H1 (cell line): ENCODE results near the gene SLCO2A1. TPM values are rescaled to one million over a fixed set of nuclear protein-coding genes. Genes with fewer than 3 reads are reported as not detected.

Experiments used
- CTCF ChIA-PET: fragments of 300-600 bp; sonication (Branson Sonifier 250); formaldehyde crosslinking; loops from one replicate; lab custom pipeline; 2021; ENCODE audit not compliant: partially characterized antibody; lab: Charles Lee
- POLR2A ChIA-PET: fragments of 300-600 bp; sonication (Branson Sonifier 250); formaldehyde crosslinking; loops from one replicate; lab custom pipeline; 2021; ENCODE audit warnings: inconsistent platforms; ENCODE audit not compliant: partially characterized antibody; lab: Charles Lee
- DNase-seq, 2 experiments: peaks; one replicate each; pipeline versions ENCODE4 v3.0.0 to v3.0.0-alpha.2; 2010 to 2022; ENCODE audit warnings: low spot score in 2 of 2, low read depth in 1 of 2, mixed read lengths in 1 of 2
- FAIRE-seq: peaks from 2 replicates; lab custom pipeline; 2011; peaks lifted over from hg19 to GRCh38; lab: Jason Lieb, UNC
- H2AFZ ChIP-seq: 2 replicates; pipeline ENCODE4 v1.8.1; 2012; ENCODE audit warnings: low read length, inconsistent platforms
- H2AK5ac ChIP-seq: 2 replicates; pipeline ENCODE4 v1.6.1; 2013; ENCODE audit warnings: low read depth, low read length
- H2BK120ac ChIP-seq: replicated peaks from 2 replicates; pipeline ENCODE3; 2013; ENCODE audit warnings: low read depth, low read length, inconsistent platforms
- H2BK12ac ChIP-seq: 2 replicates; pipeline ENCODE4 v1.6.1; 2013; ENCODE audit warnings: low read depth, low read length
- H2BK15ac ChIP-seq: 2 replicates; pipeline ENCODE4 v1.6.1; 2013; ENCODE audit warnings: low read length
- H2BK20ac ChIP-seq: 2 replicates; pipeline ENCODE4 v1.6.1; 2013; ENCODE audit warnings: low read length
- H2BK5ac ChIP-seq: 2 replicates; pipeline ENCODE4 v1.6.1; 2013; ENCODE audit warnings: low read depth, low read length
- H3K14ac ChIP-seq: 2 replicates; pipeline ENCODE4 v1.6.1; 2013; ENCODE audit warnings: inconsistent platforms; ENCODE audit not compliant: insufficient read length
- H3K18ac ChIP-seq: 2 replicates; pipeline ENCODE4 v1.6.1; 2013; ENCODE audit warnings: low read length; ENCODE audit errors: extremely low read depth
- H3K23ac ChIP-seq: 2 replicates; pipeline ENCODE4 v1.6.1; 2013; ENCODE audit warnings: inconsistent platforms; ENCODE audit not compliant: insufficient read length
- H3K23me2 ChIP-seq: 2 replicates; pipeline ENCODE4 v1.6.1; 2013; ENCODE audit warnings: low read depth, low read length
- H3K27ac ChIP-seq: 2 replicates; pipeline ENCODE4 v1.6.1; 2011; ENCODE audit warnings: low read depth, low read length, inconsistent platforms
- H3K27me3 ChIP-seq, 4 experiments: replicated peaks in 1 of 4; 1 replicate in 1 of 4; 2 replicates in 3 of 4; pipeline versions ENCODE4 v1.6.1 to v1.8.1; 2011 to 2013; ENCODE audit warnings: low read length in 3 of 4, mild to moderate bottlenecking in 3 of 4, inconsistent platforms in 2 of 4, mixed read lengths in 2 of 4, moderate library complexity in 1 of 4; ENCODE audit not compliant: control insufficient read depth in 3 of 4, insufficient read depth in 3 of 4; ENCODE audit errors: extremely low read depth in 1 of 4
- H3K36me3 ChIP-seq, 4 experiments: 2 replicates each; pipeline versions ENCODE4 v1.6.1 to v1.8.1; 2011 to 2013; ENCODE audit warnings: mild to moderate bottlenecking in 4 of 4, low read length in 3 of 4, moderate library complexity in 2 of 4, control low read depth in 1 of 4, inconsistent platforms in 1 of 4; ENCODE audit not compliant: insufficient read depth in 4 of 4, control insufficient read depth in 2 of 4
- H3K4ac ChIP-seq: replicated peaks from 2 replicates; pipeline ENCODE3; 2013; ENCODE audit warnings: low read length, low read depth, mixed read lengths, inconsistent platforms; ENCODE audit not compliant: insufficient read length
- H3K4me1 ChIP-seq, 4 experiments: replicated peaks in 1 of 4; 1 replicate in 1 of 4; 2 replicates in 3 of 4; pipeline versions ENCODE4 v1.6.1 to v1.8.1; 2011 to 2013; ENCODE audit warnings: low read length in 3 of 4, inconsistent platforms in 2 of 4, mixed read lengths in 1 of 4; ENCODE audit not compliant: insufficient read depth in 4 of 4, control insufficient read depth in 3 of 4
- H3K4me2 ChIP-seq, 2 experiments: 2 replicates each; pipeline versions ENCODE4 v1.6.1 to v1.8.1; 2011 to 2013; ENCODE audit warnings: low read depth in 2 of 2, low read length in 2 of 2, control low read depth in 1 of 2, inconsistent platforms in 1 of 2, mild to moderate bottlenecking in 1 of 2; ENCODE audit not compliant: insufficient read depth in 1 of 2
- H3K4me3 ChIP-seq, 4 experiments: fragments of 200-600, 300-600 bp in 1 of 4; sonication (generic), shearing (Covaris generic), sonication (Bioruptor Twin) in 1 of 4; 2 replicates each; pipeline versions ENCODE4 v1.5.1 to v1.8.1; 2011 to 2016; ENCODE audit warnings: low read length in 4 of 4, low read depth in 3 of 4, control low read depth in 2 of 4, inconsistent platforms in 2 of 4, mild to moderate bottlenecking in 2 of 4, mixed read lengths in 1 of 4, moderate library complexity in 1 of 4; ENCODE audit not compliant: insufficient read depth in 2 of 4; ENCODE audit errors: extremely low read depth in 1 of 4
- H3K56ac ChIP-seq: replicated peaks from 2 replicates; pipeline ENCODE3; 2013; ENCODE audit warnings: low read depth, mild to moderate bottlenecking, mixed read lengths, low read length, inconsistent platforms; ENCODE audit not compliant: insufficient read length
- H3K79me1 ChIP-seq: 2 replicates; pipeline ENCODE4 v1.6.1; 2013; ENCODE audit warnings: low read depth, low read length, control low read depth
- H3K79me2 ChIP-seq, 2 experiments: 2 replicates each; pipeline versions ENCODE4 v1.6.1 to v1.8.1; 2012 to 2013; ENCODE audit warnings: low read length in 2 of 2, mild to moderate bottlenecking in 2 of 2, inconsistent platforms in 1 of 2; ENCODE audit not compliant: insufficient read depth in 2 of 2, control insufficient read depth in 1 of 2
- H3K9ac ChIP-seq, 4 experiments: replicated peaks in 1 of 4; 1 replicate in 1 of 4; 2 replicates in 3 of 4; pipeline versions ENCODE4 v1.6.1 to v1.8.1; 2011 to 2013; ENCODE audit warnings: low read depth in 3 of 4, low read length in 3 of 4, control low read depth in 2 of 4, mild to moderate bottlenecking in 2 of 4, moderate library complexity in 2 of 4, inconsistent platforms in 1 of 4; ENCODE audit errors: extremely low read depth in 1 of 4
- H3K9me3 ChIP-seq, 2 experiments: 2 replicates each; pipeline versions ENCODE4 v1.6.1 to v1.8.1; 2012 to 2013; ENCODE audit warnings: mild to moderate bottlenecking in 2 of 2, moderate library complexity in 2 of 2, control low read depth in 1 of 2, inconsistent platforms in 1 of 2, low read depth in 1 of 2, low read length in 1 of 2, mixed read lengths in 1 of 2; ENCODE audit not compliant: insufficient read depth in 2 of 2
- H4K20me1 ChIP-seq, 2 experiments: replicated peaks in 1 of 2; 2 replicates each; pipeline versions ENCODE3 to v1.8.1; 2011 to 2013; ENCODE audit warnings: inconsistent platforms in 2 of 2, low read length in 2 of 2, mild to moderate bottlenecking in 1 of 2; ENCODE audit not compliant: insufficient read depth in 2 of 2, control insufficient read depth in 1 of 2
- H4K5ac ChIP-seq: 2 replicates; pipeline ENCODE4 v1.6.1; 2013; ENCODE audit warnings: low read length, low read depth, mixed read lengths, inconsistent platforms; ENCODE audit not compliant: insufficient read length
- H4K8ac ChIP-seq: 2 replicates; pipeline ENCODE4 v1.8.0; 2013; ENCODE audit warnings: mild to moderate bottlenecking, moderate library complexity, low read length, inconsistent platforms; ENCODE audit not compliant: insufficient read depth; ENCODE audit errors: extremely low read depth
- H4K91ac ChIP-seq: replicated peaks from 2 replicates; pipeline ENCODE3; 2013; ENCODE audit warnings: low read length, mixed read lengths, inconsistent platforms; ENCODE audit not compliant: insufficient read length
- EZH2 ChIP-seq: fragments of 200-600 bp; sonication (generic); IDR thresholded peaks from 2 replicates; pipeline ENCODE4 v1.7.1; 2012; ENCODE audit warnings: low read depth, mild to moderate bottlenecking, moderate library complexity, low read length, inconsistent platforms; ENCODE audit not compliant: severe bottlenecking
- KDM5A ChIP-seq: fragments of 200-600 bp; IDR thresholded peaks from 2 replicates; pipeline ENCODE4 v1.7.1; 2012; ENCODE audit warnings: mild to moderate bottlenecking, low read length, inconsistent platforms, mixed read lengths
- POU5F1 ChIP-seq: IDR thresholded peaks from 2 replicates; pipeline ENCODE4 v1.6.1; 2011; ENCODE audit warnings: low read depth, mild to moderate bottlenecking, low read length, moderate library complexity
- RXRA ChIP-seq: IDR thresholded peaks from 2 replicates; pipeline ENCODE4 v1.6.1; 2011; ENCODE audit warnings: low read depth, mild to moderate bottlenecking, low read length, moderate library complexity; ENCODE audit not compliant: insufficient read depth
- SP1 ChIP-seq: IDR thresholded peaks from 2 replicates; pipeline ENCODE4 v1.6.1; 2011; ENCODE audit warnings: low read depth, low read length
- SRF ChIP-seq: IDR thresholded peaks from 2 replicates; pipeline ENCODE4 v1.6.1; 2011; ENCODE audit warnings: mild to moderate bottlenecking, low read depth, low read length, moderate library complexity
- ZNF274 ChIP-seq: IDR thresholded peaks from 2 replicates; pipeline ENCODE4 v1.7.0; 2012; ENCODE audit warnings: low read length, borderline replicate concordance; ENCODE audit errors: extremely low read depth
- WGBS, 2 experiments: shearing (Covaris generic) in 1 of 2; methylation state at CpG; one replicate each; pipeline versions ENCODE4 v1.1.6 to v1.1.7; 2013 to 2015; ENCODE audit warnings: low lambda C conversion rate in 2 of 2, mixed read lengths in 2 of 2, inconsistent platforms in 1 of 2, low coverage in 1 of 2, missing lambda C conversion rate in 1 of 2; ENCODE audit not compliant: insufficient replicate concordance in 2 of 2, insufficient coverage in 1 of 2, insufficient read length in 1 of 2; ENCODE audit errors: extremely low coverage in 1 of 2, missing lambda C conversion rate in 1 of 2; 5-methylcytosine and 5-hydroxymethylcytosine counted together
- polyA plus RNA-seq, 7 experiments: library from polyadenylated mRNA; depleted of rRNA in 3 of 7; stranded (reverse) in 5 of 7; unstranded in 2 of 7; fragments of >200 nt in 5 of 7; fragments of 200-250 nt in 2 of 7; gene quantifications; 1 replicate in 5 of 7; 2 replicates in 1 of 7; 4 replicates in 1 of 7; pipeline versions ENCODE4 v1.2.1 to v1.2.3, GENCODE V29; 2011 to 2013; ENCODE audit warnings: missing spikeins in 2 of 7, mixed read lengths in 2 of 7
- total RNA-seq: library from RNA; stranded (reverse); fragmentation: NEBNext Ultra II Directional; extraction: Animal tissue kit (Norgen Biotek cat#: 25700); gene quantifications from 2 replicates; pipeline ENCODE4 v1.2.1, GENCODE V29; 2021

SLCO2A1 gene
- total and polyA plus RNA-seq, 2 of the 8 experiments (the other 6 are each of a cell fraction or from before 2014, with no cell fraction given), result 1.1 to 2.3 TPM

DNA sequence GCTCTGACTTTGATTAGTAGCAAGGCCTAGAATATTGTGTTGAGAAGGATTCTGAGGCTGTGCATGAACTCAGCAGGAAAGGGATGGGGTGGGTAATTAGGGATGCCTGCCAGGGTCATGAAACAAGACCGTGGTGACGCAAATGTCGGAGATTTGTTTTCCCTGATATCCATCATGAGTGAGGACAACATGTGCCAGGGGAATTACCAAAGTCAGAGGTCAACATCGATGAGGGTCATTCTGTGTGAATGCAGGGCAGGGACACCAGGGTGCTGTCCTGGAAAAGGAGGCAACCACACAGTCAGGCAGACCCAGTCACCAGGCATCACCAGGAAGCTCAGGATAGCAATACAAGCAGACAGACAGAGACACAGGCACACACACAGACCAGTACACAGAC, 52.2 kb downstream of the SLCO2A1 start:
- Histone ChIP-seq H4K8ac (no peak overlapping the region), H3K36me3 (no peaks in the 10 kb centered on the region), H3K14ac (no peak overlapping the region), H4K91ac (no peak overlapping the region), H3K9ac (no peak overlapping the region), H3K27me3 (no peaks in the 10 kb centered on the region), H3K4me1 (no peaks in the 10 kb centered on the region), H2BK12ac (0 out of 2 replicates have a peak overlapping the region, but pooled peaks have one; percentile 0), H2AFZ (no peak overlapping the region), H3K4me2 (no peak overlapping the region), H2BK120ac (no peak overlapping the region), H3K9me3 (peaks cover 0 to 8% of the 10 kb centered on the region in 2 experiments; a peak in 1 of 4 replicates), H3K23me2 (peaks cover 2% of the 10 kb centered on the region; the same call in 1 of the 2 replicates), H3K79me1 (no peaks in the 10 kb centered on the region), H3K56ac (no peak overlapping the region), H2BK20ac (no peak overlapping the region), H3K23ac (no peak overlapping the region), H2BK15ac (no peak overlapping the region), H3K79me2 (no peaks in the 10 kb centered on the region), H2BK5ac (no peak overlapping the region), H3K4ac (no peak overlapping the region), H3K4me3 (no peak overlapping the region), H3K27ac (no peak overlapping the region), H3K18ac (no peak overlapping the region), H2AK5ac (no peak overlapping the region), H4K20me1 (no peaks in the 10 kb centered on the region), H4K5ac (no peak overlapping the region)
- no peak for DNase-seq
- no peak for FAIRE-seq
- WGBS, 2 experiments, result 89% methylated on average over 4 of the region's 4 CpGs; no CpG with 5 or more reads in 1 of the 2 experiments
- ChIA-PET POLR2A (no interaction called here), CTCF (interaction anchor here (5.6 kb wide), 1 partner anchor 12 kb away, joined by 31 read pairs; no protein-coding TSS in a partner anchor)
- TF ChIP-seq SP1 (no peak), KDM5A (no peak), POU5F1 (no peak), ZNF274 (no peak), SRF (no peak), EZH2 (no peak), RXRA (no peak)
- TF ChIP-seq, all 59 proteins: peak for 0
